ENCODE data around the gene LRMDA. TPM values are rescaled to one million over a fixed set of nuclear protein-coding genes. Genes with fewer than 3 reads are reported as not detected.

LRMDA gene
- total and polyA plus RNA-seq, 2 donors (not counting 3 experiments of a cell fraction or from before 2014, with no cell fraction given): 9.7 to 18.0 TPM

GRCh38 chr10:76248649-76249200 lies 817.3 kb downstream of the LRMDA start:
- no peak overlapping the region for H3K4me3 ChIP-seq (replicated peaks in 1 of 3; ENCODE audit: insufficient read depth in 1 of 3, low read depth in 1 of 3, low read length in 3 of 3)
- H3K4me1 ChIP-seq (ENCODE audit: control insufficient read depth, extremely low read depth, insufficient read depth, low read length): no peaks in the 10 kb centered on the region
- H3K27me3 ChIP-seq (ENCODE audit: control insufficient read depth in 2 of 2, insufficient read depth in 2 of 2, low read length in 2 of 2): no peaks in the 10 kb centered on the region
- no peak overlapping the region for H2AFZ ChIP-seq (ENCODE audit: low read depth, low read length)
- H4K20me1 ChIP-seq (replicated peaks; ENCODE audit: control insufficient read depth, extremely low read depth, insufficient read depth, low read length): no peaks in the 10 kb centered on the region
- H3K4me2 ChIP-seq (ENCODE audit: insufficient read depth, low read length): no peak overlapping the region
- FAIRE-seq (no peak), DNase-seq (ENCODE audit: low read depth, low spot score) (no peak)
- CTCF ChIA-PET: no interaction called here
- no peak overlapping the region for H3K27ac ChIP-seq (ENCODE audit: insufficient read depth, low read depth, low read length)
- TF ChIP-seq GATA2 (IDR thresholded peaks at IDR 0.05; ENCODE audit: insufficient read depth, insufficient read length, low read depth, low read length): no peak
- TF ChIP-seq JUN (IDR thresholded peaks at IDR 0.05; ENCODE audit: borderline replicate concordance, insufficient read depth, insufficient read length, low read depth): no peak
- TF ChIP-seq MYC (IDR thresholded peaks at IDR 0.05; ENCODE audit: low read depth, low read length): no peak
- TF ChIP-seq EZH2 (IDR thresholded peaks at IDR 0.05; ENCODE audit: borderline replicate concordance, low read depth, low read length, severe bottlenecking): no peak
- TF ChIP-seq FOS (IDR thresholded peaks at IDR 0.05; ENCODE audit: borderline replicate concordance, insufficient read depth, low read length): no peak
- TF ChIP-seq, protein P1, sequence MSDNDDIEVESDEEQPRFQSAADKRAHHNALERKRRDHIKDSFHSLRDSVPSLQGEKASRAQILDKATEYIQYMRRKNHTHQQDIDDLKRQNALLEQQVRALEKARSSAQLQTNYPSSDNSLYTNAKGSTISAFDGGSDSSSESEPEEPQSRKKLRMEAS (IDR thresholded peaks at IDR 0.05; ENCODE audit: insufficient read depth, insufficient read length): no peak
- no peak for TF ChIP-seq POLR2A (IDR thresholded peaks at IDR 0.05; ENCODE audit: low read depth, low read length)
- TF ChIP-seq, protein P2, sequence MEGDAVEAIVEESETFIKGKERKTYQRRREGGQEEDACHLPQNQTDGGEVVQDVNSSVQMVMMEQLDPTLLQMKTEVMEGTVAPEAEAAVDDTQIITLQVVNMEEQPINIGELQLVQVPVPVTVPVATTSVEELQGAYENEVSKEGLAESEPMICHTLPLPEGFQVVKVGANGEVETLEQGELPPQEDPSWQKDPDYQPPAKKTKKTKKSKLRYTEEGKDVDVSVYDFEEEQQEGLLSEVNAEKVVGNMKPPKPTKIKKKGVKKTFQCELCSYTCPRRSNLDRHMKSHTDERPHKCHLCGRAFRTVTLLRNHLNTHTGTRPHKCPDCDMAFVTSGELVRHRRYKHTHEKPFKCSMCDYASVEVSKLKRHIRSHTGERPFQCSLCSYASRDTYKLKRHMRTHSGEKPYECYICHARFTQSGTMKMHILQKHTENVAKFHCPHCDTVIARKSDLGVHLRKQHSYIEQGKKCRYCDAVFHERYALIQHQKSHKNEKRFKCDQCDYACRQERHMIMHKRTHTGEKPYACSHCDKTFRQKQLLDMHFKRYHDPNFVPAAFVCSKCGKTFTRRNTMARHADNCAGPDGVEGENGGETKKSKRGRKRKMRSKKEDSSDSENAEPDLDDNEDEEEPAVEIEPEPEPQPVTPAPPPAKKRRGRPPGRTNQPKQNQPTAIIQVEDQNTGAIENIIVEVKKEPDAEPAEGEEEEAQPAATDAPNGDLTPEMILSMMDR (IDR thresholded peaks at IDR 0.05; ENCODE audit: extremely low read depth in 1 of 2, insufficient read depth in 1 of 2, low read depth in 1 of 2, low read length in 2 of 2): no peak
- TF ChIP-seq POLR2AphosphoS5 (IDR thresholded peaks at IDR 0.05; ENCODE audit: insufficient read depth, low read depth, low read length): no peak
- H3K36me3 ChIP-seq (ENCODE audit: control insufficient read depth in 2 of 2, extremely low read depth in 1 of 2, insufficient read depth in 2 of 2, low read length in 2 of 2): no peaks in the 10 kb centered on the region
- H3K79me2 ChIP-seq (ENCODE audit: control insufficient read depth, insufficient read depth, low read length): no peaks in the 10 kb centered on the region
- no peak overlapping the region for H3K9ac ChIP-seq (replicated peaks; ENCODE audit: extremely low read depth, insufficient read depth, low read length)
- dilution Hi-C loops (cut with MboI; ENCODE audit: extremely low pct_ligation_motif_present, low sequenced_read_pairs) (no loop called here), intact Hi-C loops (cut with micrococcal nuclease) (no loop called here)
- no peaks in the 10 kb centered on the region for H3K9me3 ChIP-seq (replicated peaks; ENCODE audit: control insufficient read depth, insufficient read depth, low read length)
- no peaks in the 10 kb centered on the region for H3K9me1 ChIP-seq (replicated peaks; ENCODE audit: control insufficient read depth, extremely low read depth, insufficient read depth, low read length)
- no TSS peak for BruUV-seq (replicated peaks)
- POLR2A ChIA-PET: no interaction called here
